ENCODE measurements around the gene NDUFS1.
"Not testable (repeated sequence)": the region's sequence is repeated elsewhere in the genome, so short reads cannot be mapped to it uniquely, and the experiment has no call there.

NDUFS1 gene

GRCh38 chr2:206176901-206177300 is 17.7 kb upstream of the NDUFS1 start:
- no peak for DNase-seq (ENCODE audit: low read depth in 1 of 2, low spot score in 1 of 2)
- TF ChIP-seq JUND (IDR thresholded peaks at IDR 0.05; ENCODE audit: low read depth), result no peak
- in situ Hi-C loops (cut with HindIII; ENCODE audit: low pct_unique_long_range_greater_than_20kb, low sequenced_read_pairs), result no loop called here

GRCh38 chr2:206176121-206176520 is 16.9 kb upstream of the NDUFS1 start:
- in situ Hi-C loops (cut with HindIII; ENCODE audit: low pct_unique_long_range_greater_than_20kb, low sequenced_read_pairs), result no loop called here
- no peak for TF ChIP-seq JUND (IDR thresholded peaks at IDR 0.05; ENCODE audit: low read depth)
- no peak for DNase-seq (ENCODE audit: low read depth in 1 of 2, low spot score in 1 of 2)

- in situ Hi-C loops (cut with HindIII; ENCODE audit: low pct_unique_long_range_greater_than_20kb, low sequenced_read_pairs), result no loop called here
- no peak for DNase-seq (ENCODE audit: low read depth in 1 of 2, low spot score in 1 of 2)
- no peak for TF ChIP-seq JUND (IDR thresholded peaks at IDR 0.05; ENCODE audit: low read depth)
Observed at GRCh38 chr2:206173147-206173546, 13.9 kb upstream of the NDUFS1 start.

- in situ Hi-C loops (cut with HindIII; ENCODE audit: low pct_unique_long_range_greater_than_20kb, low sequenced_read_pairs); DNase-seq (ENCODE audit: low read depth in 1 of 2, low spot score in 1 of 2): not testable (repeated sequence)
Observed at GRCh38 chr2:206171624-206172397, 12.6 kb upstream of the NDUFS1 start.

- DNase-seq (ENCODE audit: low read depth in 1 of 2, low spot score in 1 of 2); in situ Hi-C loops (cut with HindIII; ENCODE audit: low pct_unique_long_range_greater_than_20kb, low sequenced_read_pairs): not testable (repeated sequence)
Observed at GRCh38 chr2:206168230-206168629, 9.0 kb upstream of the NDUFS1 start.

- peak in 1 of 2 experiments; percentile 43 for DNase-seq (ENCODE audit: low read depth in 1 of 2, low spot score in 1 of 2)
- in situ Hi-C loops (cut with HindIII; ENCODE audit: low pct_unique_long_range_greater_than_20kb, low sequenced_read_pairs), result no loop called here
- TF ChIP-seq JUND (IDR thresholded peaks at IDR 0.05; ENCODE audit: low read depth), result no peak
Observed at GRCh38 chr2:206164261-206164862, 5.1 kb upstream of the NDUFS1 start.

- no peak for DNase-seq (ENCODE audit: low read depth in 1 of 2, low spot score in 1 of 2)
Observed at GRCh38 chr2:206163251-206163880, 4.1 kb upstream of the NDUFS1 start.

GRCh38 chr2:206162401-206162800 is 3.2 kb upstream of the NDUFS1 start:
- DNase-seq (ENCODE audit: low read depth in 1 of 2, low spot score in 1 of 2); in situ Hi-C loops (cut with HindIII; ENCODE audit: low pct_unique_long_range_greater_than_20kb, low sequenced_read_pairs): not testable (repeated sequence)

More at GRCh38 chr2:206163251-206163880, 4.1 kb upstream of the NDUFS1 start:
- no peak for TF ChIP-seq JUND (IDR thresholded peaks at IDR 0.05; ENCODE audit: low read depth)
- in situ Hi-C loops (cut with HindIII; ENCODE audit: low pct_unique_long_range_greater_than_20kb, low sequenced_read_pairs), result no loop called here

GRCh38 chr2:206160807-206161179 is 1.5 kb upstream of the NDUFS1 start:
- in situ Hi-C loops (cut with HindIII; ENCODE audit: low pct_unique_long_range_greater_than_20kb, low sequenced_read_pairs), result no loop called here
- TF ChIP-seq JUND (IDR thresholded peaks at IDR 0.05; ENCODE audit: low read depth), result no peak
- no peak for DNase-seq (ENCODE audit: low read depth in 1 of 2, low spot score in 1 of 2)

- no peak for TF ChIP-seq JUND (IDR thresholded peaks at IDR 0.05; ENCODE audit: low read depth)
- peak in 1 of 2 experiments; percentile 30 for DNase-seq (ENCODE audit: low read depth in 1 of 2, low spot score in 1 of 2)
- in situ Hi-C loops (cut with HindIII; ENCODE audit: low pct_unique_long_range_greater_than_20kb, low sequenced_read_pairs), result no loop called here
Observed at GRCh38 chr2:206160125-206160806, 1.0 kb upstream of the NDUFS1 start.

- peak; percentile 4 to 15 for DNase-seq (ENCODE audit: low read depth in 1 of 2, low spot score in 1 of 2)
- in situ Hi-C loops (cut with HindIII; ENCODE audit: low pct_unique_long_range_greater_than_20kb, low sequenced_read_pairs), result no loop called here
- TF ChIP-seq JUND (IDR thresholded peaks at IDR 0.05; ENCODE audit: low read depth), result no peak
Observed at GRCh38 chr2:206158563-206159345, 490 bp downstream of the NDUFS1 start.

GRCh38 chr2:206157014-206157413 is 2.2 kb downstream of the NDUFS1 start:
- DNase-seq (ENCODE audit: low read depth in 1 of 2, low spot score in 1 of 2); in situ Hi-C loops (cut with HindIII; ENCODE audit: low pct_unique_long_range_greater_than_20kb, low sequenced_read_pairs): not testable (repeated sequence)
